Umbilical cord (tissue), 2 donors: ENCODE measurements around the gene TYW1. TPM values are rescaled to one million over a fixed set of nuclear protein-coding genes. Genes with fewer than 3 reads are reported as not detected.
"Not testable (repeated sequence)": the region's sequence is repeated elsewhere in the genome, so short reads cannot be mapped to it uniquely, and the experiment has no call there.

ENCODE experiments used
- DNase-seq: peaks from one replicate; pipeline ENCODE4 v3.0.0-alpha.2; 2015; ENCODE audit warnings: low spot score
- total RNA-seq: library from RNA; depleted of rRNA; stranded (reverse); fragments of >200 nt; gene quantifications from one replicate; pipeline ENCODE4 v1.2.3, GENCODE V29; 2014; ENCODE audit warnings: low replicate concordance; ENCODE audit not compliant: insufficient read depth

TYW1 gene
- total RNA-seq, 1 donor from 2014 or later, result 7.7 TPM

DNA sequence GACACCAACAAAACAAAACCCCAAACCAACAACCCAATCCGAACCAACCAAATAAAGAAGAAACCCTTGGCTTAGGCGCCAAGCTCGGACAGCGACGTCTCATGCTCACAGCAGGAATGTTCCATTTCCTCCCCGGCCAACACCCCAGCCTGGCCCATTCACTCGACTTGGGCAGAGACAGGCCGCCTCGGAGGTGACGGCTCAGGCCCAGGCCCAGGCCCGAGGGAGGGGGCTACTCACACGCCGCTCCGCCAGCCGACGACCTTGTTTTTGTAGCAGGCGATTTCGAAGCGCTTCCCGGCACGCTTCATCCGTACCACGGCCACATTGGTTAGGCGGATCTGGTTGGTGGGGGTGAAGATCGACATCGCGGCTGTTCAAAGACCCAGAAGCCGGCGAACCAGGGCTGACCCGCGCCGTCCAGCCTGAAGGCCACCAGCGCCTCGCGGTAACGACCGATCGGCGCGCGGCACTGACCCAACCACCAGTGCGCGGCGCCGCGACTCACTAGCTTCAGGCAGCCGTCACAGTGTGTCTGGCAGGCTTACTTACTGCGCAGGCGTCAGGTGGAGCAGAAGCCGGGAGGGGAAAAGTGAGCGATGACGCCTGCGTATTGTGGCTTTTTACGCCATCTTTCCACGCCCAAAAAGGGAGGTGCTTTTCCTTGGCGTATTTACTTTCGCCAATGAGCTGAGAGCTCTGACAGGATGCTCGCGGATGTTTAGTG, 1.4 kb upstream of the TYW1 start, which contains the start of gene SBDS:
Gene SBDS (minus strand): TSS at position 537 of the 727 bp plus-strand sequence. CDS start 169 bp downstream, at position 368.
- peak; percentile 100 for DNase-seq

DNA sequence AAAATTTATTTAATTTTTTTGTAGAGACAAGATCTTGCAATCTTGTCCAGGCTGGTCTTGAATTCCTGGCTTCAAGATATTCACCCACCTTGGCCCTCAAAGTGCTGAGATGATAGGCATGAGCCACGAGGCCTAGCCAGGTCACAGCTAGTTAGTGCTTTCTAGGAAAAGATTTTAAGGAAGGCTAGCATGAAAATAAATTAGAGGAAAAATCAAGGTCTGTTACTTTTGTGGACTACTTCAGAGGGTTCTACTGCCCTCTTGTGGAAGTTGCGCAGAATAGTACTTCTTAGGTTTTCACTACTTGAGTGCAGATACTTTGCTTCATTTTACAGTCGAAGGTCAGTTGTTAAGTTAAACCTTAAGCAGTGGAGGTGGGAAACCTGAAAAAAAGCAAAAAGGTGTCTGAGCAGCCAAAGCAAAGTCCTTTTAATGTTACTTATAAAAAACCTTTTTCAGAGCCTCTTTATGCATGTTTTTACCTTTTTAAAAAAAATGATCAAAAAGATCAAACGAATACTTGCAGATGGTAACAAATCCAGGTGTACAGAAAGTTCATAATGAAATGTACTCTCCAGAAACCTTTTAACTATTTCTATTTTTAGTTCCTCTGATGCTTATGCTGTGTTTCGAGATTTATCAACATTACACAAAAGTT, 4.1 kb downstream of the TYW1 start:
- peak; percentile 36 for DNase-seq

DNA sequence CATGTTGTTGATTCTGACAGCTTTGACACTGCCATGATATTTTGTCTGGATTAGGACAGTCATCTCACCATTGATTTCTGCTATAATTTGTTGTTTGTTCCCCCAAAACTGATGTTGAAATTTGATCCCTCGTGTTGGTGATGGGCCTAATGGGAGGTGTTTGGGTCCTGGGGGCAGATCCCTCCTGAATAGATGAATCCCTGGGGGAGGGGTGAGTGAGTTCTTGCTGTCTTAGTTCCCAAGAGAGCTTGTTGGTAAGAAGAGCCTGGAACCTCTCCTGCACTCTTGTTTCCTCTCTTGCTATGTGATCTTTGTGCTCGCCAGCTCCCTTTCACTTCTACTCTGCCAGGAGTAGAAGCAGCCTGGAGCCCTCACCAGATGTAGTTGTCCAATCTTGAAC, 7.5 kb downstream of the TYW1 start:
- not testable (repeated sequence) for DNase-seq

DNA sequence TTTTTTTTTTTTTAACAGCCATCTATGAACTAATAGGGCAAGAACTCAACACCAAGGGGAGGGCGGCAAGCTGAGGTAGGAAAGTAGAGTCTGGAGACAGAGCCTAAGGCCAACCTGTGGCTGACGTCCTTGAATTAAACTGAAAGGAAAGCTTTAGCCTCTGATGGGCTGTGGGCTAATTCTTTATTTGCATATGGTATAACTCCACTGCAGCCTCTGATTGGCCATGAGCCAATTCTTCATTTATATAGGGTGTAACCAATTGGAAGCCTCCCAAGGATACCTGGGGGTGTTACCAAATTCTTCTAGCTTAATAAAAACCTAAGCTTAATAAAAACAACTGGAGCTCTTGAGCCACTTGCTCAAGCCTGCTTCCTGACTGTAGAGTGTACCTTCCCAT, 10.3 kb downstream of the TYW1 start:
- no peak for DNase-seq

DNA sequence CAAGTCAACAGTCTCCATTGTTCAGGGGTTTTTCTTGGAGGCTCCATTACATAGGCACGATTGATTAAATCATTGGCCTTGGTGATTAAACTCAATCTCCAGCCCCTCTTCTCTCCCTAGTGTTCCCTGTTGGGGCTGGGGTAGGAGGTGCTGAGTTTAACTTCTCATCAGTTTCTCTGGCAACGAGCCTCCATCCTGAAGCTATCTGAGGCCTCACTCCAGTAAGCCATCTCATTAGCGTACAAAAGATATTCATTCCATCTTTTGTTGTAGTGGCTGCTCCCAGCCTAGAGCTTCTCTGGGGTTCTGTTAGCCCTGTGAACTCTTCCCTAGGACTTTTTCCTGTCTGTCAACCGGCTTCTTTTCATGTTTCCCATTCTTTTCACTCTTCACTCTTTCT, 11.6 kb downstream of the TYW1 start:
- no peak for DNase-seq

DNA sequence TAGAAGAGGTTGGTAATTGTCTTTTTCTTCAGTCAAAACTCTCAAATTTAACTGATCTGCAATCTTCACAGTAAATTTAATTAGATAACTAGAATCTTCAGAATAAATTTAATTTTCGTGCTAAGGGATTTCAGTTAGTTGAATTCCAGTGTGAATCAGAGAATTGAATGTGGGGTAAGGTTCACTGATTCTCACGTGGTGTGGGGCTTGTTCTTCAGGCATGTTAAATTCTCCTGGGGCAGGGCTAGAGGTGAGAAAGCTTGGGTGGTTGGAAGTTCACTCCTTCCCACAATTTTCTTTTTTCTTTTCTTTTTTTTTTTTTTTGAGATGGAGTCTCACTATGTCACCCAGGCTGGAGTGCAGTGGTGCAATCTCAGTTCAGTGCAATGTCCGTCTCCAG, 13.0 kb downstream of the TYW1 start:
- not testable (repeated sequence) for DNase-seq

DNA sequence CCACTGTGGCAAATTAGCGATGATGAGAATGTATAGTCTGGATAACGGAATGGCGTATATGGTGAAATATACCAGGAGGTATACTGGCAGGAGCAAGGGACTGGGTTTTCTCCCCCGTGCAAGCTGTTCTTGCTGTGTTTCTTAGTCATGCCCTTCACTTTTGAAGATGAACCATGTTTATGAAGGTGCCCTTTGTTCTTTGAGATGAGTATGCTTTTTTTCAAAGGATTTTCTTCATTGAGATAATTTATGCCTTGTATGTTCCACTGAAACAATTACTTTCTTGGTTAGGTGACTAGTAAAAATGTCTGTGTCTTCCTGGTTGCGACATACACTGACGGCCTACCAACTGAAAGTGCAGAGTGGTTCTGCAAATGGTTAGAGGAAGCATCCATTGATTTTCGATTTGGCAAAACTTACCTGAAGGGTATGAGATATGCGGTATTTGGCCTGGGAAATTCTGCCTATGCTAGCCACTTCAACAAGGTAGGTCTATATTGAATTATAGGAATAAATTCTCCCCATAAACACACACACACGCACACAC, 17.5 kb downstream of the TYW1 start:
- not testable (repeated sequence) for DNase-seq

DNA sequence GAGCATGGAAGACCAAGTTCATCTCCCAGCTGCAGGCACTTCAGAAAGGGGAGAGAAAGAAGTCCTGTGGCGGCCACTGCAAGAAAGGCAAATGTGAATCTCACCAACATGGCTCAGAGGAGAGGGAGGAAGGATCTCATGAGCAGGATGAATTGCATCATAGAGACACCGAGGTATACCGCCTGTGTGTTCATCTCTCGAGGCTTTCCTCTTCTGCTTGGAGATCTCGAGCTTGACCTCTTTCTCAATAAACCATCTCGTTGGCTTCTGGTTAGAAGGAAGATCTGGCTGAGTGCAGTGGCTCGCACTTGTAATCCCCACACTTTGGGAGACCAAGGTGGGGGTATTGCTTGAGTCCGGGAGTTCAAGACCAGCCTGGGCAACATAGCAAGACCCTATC, 21.3 kb downstream of the TYW1 start:
- DNase-seq, result not testable (repeated sequence)

DNA sequence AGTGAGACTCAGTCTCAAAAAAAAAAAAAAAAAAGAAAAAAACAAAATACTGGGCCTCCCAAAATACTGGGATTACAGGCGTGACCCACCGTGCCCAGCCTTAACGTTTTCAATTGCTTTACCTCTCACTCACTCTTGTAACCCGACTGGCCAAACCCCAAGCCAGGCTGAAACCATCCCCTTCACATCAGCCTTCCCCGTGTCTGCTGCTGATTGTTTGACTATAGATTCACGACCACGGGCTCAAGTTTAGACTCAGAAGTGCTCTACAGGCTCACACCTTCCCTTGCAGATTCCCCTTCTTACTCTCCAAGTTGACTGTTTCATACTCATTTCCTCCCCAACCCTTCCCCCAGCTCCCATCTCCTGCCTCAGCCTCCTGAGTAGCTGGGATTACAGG, 22.3 kb downstream of the TYW1 start:
- no peak for DNase-seq

DNA sequence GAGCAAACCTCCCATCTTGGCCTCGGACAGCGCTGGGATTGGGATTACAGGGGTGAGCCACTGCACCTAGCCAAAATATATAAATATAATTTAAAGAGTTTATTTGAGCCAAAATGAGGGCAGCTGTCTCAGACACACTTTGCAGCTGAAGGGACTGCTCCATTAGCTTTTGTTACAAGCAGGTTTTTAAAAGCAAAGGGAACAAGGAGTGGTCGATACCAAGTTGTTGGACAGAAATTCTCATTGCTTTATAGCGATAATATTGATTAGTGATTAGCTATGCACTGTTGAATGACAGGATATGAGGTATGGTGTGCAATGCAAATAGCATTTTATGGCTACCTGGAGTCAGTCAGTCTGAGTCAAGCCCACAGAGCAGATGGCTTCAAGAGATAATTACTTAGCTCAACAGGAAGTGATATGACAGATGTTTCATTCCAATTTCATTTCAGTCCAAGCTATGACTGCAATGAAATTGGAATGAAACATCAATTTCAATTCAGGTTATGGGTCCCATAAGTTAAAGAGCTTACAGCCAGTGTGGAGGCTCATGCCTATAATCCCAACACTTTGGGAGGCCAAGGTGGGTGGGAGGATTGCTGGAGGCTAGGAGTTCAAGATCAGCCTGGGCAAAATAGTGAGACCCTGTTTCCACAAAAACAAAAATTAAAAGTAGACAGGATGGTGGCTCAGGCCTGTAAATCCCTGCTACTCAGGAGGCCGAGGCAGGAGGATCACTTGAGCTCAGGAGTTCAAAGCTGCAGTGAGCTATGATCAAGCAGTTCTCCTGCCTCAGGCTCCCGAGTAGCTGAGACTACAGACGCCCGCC, 23.1 kb downstream of the TYW1 start:
- DNase-seq, result no peak

DNA sequence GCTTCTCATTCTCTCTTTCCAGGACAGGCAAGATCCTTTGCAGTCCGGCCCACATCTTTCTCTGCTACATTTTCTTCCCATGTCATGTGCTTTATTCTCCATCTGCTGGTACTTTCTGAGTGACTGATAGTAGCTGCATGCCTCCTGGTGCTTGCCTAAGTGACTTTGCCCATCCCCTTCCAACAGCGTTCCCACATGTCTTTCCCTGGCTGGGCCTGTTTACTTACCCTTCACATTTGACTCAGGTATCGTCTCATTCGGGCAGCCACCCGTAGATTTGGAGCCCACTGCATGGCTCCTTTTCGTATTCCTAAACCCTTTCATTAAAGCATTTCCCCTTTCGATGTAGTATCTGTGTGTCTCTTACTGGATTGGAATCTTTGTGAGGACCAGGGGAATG, 24.6 kb downstream of the TYW1 start:
- no peak for DNase-seq

DNA sequence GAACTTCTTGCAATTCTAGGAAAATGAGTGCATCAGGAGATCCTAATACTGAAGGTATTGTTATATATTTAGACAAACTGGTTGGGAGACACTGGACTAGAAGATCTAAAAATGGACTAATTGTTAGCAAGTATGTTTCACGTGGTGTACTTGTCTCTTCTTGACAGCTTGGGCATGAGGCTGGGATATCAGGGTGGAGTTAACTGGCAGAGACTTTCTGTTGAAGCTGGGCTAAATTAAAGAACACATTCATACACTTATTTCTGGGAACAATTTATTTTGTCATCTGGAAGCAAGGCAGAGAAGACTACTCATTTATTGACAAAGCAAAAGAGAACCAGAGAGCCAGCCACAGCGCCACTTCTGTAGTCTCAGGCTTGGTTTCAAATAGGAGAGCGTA, 25.9 kb downstream of the TYW1 start:
- DNase-seq, result no peak

DNA sequence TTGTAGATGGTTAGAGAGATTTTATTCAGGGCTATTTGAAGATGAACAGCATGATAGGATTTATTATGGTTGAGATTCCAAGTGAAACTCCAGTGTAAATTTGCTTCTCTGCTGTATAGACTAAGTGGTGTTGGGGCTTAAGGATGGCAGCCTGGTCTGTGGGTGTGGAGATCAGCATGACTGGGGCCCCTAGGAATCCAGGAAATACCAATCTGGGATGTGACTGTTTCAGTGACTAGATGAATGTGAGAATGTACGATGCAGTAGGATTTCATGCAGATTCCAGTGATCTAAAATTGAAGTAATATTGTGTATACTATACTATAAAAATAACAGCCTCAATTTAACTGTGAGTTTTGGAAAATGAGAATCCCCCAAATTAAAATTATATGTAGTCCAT, 28.8 kb downstream of the TYW1 start:
- peak; percentile 24 for DNase-seq

DNA sequence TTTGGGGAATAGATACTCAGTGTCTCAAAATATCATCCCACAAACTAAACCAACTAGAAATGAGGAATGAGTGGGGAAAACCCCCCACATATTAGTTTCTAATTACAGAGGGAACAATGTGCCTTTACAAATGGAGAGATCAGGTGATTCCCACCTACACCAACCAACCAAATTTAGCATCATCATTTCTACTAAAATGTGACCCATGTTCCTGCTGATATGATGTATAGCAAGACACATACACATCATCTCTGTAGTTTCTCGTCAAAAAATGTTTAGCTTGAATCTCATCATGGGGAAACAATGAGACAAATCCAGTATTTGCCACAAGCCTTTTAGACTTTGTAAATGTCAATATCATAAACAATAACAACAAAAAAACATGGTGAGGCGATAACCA, 35.1 kb downstream of the TYW1 start:
- DNase-seq, result not testable (repeated sequence)

DNA sequence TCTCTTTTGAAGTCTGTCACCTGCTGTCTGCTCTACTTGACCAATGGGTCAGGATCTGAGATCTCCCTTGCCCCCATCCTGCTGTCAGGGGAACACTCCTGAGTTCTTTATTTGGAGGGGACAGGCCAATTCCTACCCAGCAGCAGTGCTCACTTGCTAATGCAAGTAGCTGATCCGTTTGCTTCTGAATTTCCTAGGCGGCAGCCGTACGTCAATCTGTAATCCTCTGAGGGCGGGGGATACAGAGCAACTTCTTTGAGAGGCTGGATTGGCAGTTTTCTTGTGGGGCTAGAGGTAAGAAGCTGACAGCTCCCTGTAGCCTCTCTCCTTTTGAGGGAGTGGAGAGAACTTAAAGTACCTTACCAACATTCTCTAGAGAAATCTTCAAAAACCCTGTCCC, 36.6 kb downstream of the TYW1 start:
- no peak for DNase-seq

DNA sequence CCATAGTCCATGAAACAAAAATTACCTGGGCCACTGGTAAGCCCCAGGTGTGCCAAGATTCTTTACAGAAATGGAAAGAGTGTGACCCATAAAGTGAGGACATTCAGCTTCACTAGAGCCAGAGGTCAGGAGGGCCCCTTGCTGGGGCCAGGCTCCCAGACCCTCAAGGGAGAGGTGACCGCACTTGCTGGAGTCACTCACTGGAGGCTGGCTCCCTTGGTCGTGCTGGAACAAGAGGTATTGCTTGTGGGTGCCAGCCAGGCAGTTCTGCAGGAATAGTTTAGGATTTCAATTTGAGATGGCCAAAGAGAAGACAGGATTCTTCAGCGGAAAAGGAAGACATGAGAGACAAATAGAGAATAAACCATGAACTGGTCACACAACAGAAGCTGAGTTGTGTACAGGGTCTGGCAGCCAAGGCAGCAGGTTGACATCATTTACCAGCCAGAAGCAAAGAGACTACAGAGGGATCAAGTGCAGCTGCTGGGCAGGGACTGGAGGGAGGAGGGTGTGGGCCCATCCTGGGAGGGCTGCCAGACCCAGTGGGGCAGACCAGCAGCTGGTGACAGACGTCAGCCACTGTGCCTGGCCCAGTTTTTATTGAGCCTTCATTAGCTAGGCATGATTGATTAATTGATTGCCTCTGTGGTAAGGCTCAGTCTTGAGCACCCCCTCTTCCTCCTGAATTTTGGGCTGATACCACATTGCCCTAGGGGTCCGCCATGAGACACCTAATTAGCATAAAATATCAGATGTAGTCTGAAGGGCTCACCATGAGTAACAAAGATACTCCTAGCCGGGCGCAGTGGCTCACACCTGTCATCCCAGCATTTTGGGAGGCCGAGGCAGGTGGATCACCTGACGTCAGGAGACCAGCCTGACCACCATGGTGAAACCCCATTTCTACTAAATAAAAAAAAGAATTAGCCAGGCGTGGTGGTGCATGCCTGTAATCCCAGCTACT, 40.1 kb downstream of the TYW1 start:
- DNase-seq, result not testable (repeated sequence)

DNA sequence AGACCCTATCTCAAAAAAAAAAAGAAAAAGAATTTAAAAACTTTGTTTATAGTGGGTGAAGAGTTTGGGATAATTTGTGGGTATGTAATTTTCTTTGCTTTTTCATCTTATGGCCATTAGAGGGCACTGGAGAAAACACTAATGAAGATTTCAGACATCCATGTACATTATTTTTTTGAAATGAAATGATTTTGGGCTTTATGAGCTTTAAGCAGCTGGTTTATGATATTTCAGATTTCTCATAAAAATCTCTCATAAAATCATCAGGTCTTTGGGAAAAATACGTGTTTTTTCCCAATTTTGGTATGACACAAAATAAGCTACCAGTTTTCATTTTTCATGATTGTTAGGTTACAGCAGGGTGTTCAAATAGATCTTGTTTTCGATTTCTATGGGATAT, 44.2 kb downstream of the TYW1 start:
- peak; percentile 14 for DNase-seq

DNA sequence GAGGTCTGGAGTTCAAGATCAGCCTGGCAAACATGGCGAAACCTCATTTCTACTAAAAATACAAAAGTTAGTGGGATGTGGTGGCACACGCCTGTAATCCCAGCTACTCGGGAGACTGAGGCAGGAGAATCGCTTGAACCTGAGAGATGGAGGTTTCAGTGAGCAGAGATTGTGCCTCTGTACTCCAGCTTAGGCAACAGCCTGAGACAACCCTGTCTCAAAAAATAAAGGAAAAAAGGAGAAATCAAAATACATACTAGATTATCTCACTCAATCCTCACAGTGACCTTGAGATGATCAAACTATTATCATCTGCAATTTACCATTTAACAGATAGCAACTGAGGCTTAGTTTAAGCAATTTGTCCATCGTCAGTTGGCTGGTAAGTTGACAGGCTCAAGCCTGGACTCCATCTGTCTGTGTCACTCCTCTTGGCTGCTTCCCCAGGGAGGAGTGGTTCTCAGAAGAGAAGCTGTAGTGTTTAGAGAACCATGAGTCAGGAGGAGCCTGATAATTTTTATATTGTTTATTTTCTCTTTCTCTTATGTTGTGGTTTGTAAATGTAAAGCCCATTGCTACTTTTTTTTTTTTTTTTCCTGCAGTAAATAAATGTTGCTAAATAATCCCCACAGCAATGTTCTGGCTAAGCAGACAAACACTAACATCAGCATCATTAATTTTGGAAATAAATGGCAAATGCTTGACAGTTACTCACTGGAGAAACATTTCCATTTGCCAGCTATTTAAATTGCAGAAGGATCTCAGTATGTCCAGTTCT, 46.3 kb downstream of the TYW1 start:
- DNase-seq, result peak; percentile 88

DNA sequence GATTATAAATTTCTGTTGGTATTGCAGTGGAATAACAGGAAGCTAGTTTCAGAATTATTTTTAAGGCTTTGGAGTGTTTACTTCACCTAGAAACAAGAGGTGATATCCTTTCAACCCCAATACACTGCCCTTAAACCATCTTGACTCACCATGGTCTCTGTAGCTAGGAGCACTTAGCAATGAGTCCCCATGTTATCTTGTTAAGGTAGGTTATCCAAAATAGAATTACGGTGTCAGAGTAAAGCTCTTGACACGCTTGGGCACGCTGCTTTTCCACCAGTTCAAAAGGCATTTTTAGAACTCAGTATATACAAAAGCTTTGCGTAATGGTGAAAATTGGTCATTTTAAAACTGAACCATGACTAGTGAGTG, 46.9 kb downstream of the TYW1 start:
- not testable (repeated sequence) for DNase-seq

DNA sequence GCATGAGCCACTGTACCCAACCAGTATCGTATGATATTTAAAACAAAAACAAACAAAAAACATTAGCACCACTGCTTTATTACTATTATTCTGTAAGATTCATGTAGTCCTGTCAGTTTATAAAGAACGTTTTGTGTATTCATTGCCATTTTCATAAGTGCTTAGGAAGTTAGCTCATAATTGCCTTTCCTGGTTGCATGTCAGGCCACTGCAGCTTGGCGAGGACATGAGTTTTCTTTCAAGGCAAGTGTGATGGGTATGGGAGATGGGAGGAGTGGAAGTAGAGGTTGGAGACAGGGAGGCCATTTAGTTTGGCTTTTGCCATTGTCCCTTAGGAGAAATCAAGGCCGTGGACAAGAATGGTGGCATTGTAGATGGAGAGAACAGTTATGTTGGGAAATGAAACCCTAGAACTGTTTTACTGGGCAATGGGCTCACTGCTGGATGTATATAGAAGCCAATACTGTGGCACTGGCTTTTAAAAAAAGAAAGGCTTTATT, 48.9 kb downstream of the TYW1 start:
- DNase-seq, result no peak
